Measurements from ENCODE around the gene KATNAL2. TPM values are rescaled to one million over a fixed set of nuclear protein-coding genes. Genes with fewer than 3 reads are reported as not detected.

KATNAL2 gene
- total RNA-seq, 2 donors from 2014 or later = 1.3 to 2.2 TPM

GRCh38 chr18:47063096-47063495 is 145.7 kb downstream of the KATNAL2 start:
- no peak overlapping the region for H3K4me3 ChIP-seq

GRCh38 chr18:47067648-47068047 is 150.2 kb downstream of the KATNAL2 start:
- intact Hi-C loops (cut with DNase I) = no loop called here

More at GRCh38 chr18:47063096-47063495, 145.7 kb downstream of the KATNAL2 start:
- no peaks in the 10 kb centered on the region for H3K27me3 ChIP-seq
- DNase-seq = no peak
- H3K4me1 ChIP-seq = no peaks in the 10 kb centered on the region
- no peaks in the 10 kb centered on the region for H3K9me3 ChIP-seq
- no peak overlapping the region for H3K27ac ChIP-seq
- no peak overlapping the region for H3K9ac ChIP-seq (ENCODE audit: low read depth in 2 of 2, low read length in 2 of 2)
- TF ChIP-seq CTCF (IDR thresholded peaks at IDR 0.05) = no peak
- no peaks in the 10 kb centered on the region for H3K36me3 ChIP-seq
- intact Hi-C loops (cut with DNase I) = no loop called here

GRCh38 chr18:47075098-47075883 is 157.9 kb downstream of the KATNAL2 start:
- no peaks in the 10 kb centered on the region for H3K27me3 ChIP-seq
- H3K36me3 ChIP-seq = no peaks in the 10 kb centered on the region
- H3K27ac ChIP-seq = no peak overlapping the region
- no peak overlapping the region for H3K4me3 ChIP-seq
- no peak for TF ChIP-seq CTCF (IDR thresholded peaks at IDR 0.05)
- peak; percentile 31 for DNase-seq
- no peaks in the 10 kb centered on the region for H3K9me3 ChIP-seq
- H3K4me1 ChIP-seq = no peaks in the 10 kb centered on the region
- H3K9ac ChIP-seq (ENCODE audit: low read depth in 2 of 2, low read length in 2 of 2) = no peak overlapping the region
- intact Hi-C loops (cut with DNase I) = no loop called here

More at GRCh38 chr18:47067648-47068047, 150.2 kb downstream of the KATNAL2 start:
- no peak overlapping the region for H3K9ac ChIP-seq (ENCODE audit: low read depth in 2 of 2, low read length in 2 of 2)
- no peaks in the 10 kb centered on the region for H3K36me3 ChIP-seq
- H3K4me1 ChIP-seq = no peaks in the 10 kb centered on the region
- no peak overlapping the region for H3K4me3 ChIP-seq
- H3K27me3 ChIP-seq = no peaks in the 10 kb centered on the region
- no peak for DNase-seq
- no peak for TF ChIP-seq CTCF (IDR thresholded peaks at IDR 0.05)
- H3K27ac ChIP-seq = no peak overlapping the region
- no peaks in the 10 kb centered on the region for H3K9me3 ChIP-seq

- no peak overlapping the region for H3K4me3 ChIP-seq
- H3K36me3 ChIP-seq = no peaks in the 10 kb centered on the region
- no peaks in the 10 kb centered on the region for H3K4me1 ChIP-seq
- H3K9ac ChIP-seq (ENCODE audit: low read depth in 2 of 2, low read length in 2 of 2) = no peak overlapping the region
- no peaks in the 10 kb centered on the region for H3K27me3 ChIP-seq
- no peak for TF ChIP-seq CTCF (IDR thresholded peaks at IDR 0.05)
- no peaks in the 10 kb centered on the region for H3K9me3 ChIP-seq
- no peak overlapping the region for H3K27ac ChIP-seq
- intact Hi-C loops (cut with DNase I) = no loop called here
- no peak for DNase-seq
Measured at GRCh38 chr18:47077111-47077510, 159.7 kb downstream of the KATNAL2 start.

- H3K27me3 ChIP-seq = no peaks in the 10 kb centered on the region
- no peak overlapping the region for H3K9ac ChIP-seq (ENCODE audit: low read depth in 2 of 2, low read length in 2 of 2)
- no peak overlapping the region for H3K4me3 ChIP-seq
- no peak for TF ChIP-seq CTCF (IDR thresholded peaks at IDR 0.05)
- H3K36me3 ChIP-seq = no peaks in the 10 kb centered on the region
- no peak for DNase-seq
- no peaks in the 10 kb centered on the region for H3K9me3 ChIP-seq
- no peak overlapping the region for H3K27ac ChIP-seq
- intact Hi-C loops (cut with DNase I) = no loop called here
- H3K4me1 ChIP-seq = no peaks in the 10 kb centered on the region
Measured at GRCh38 chr18:47080872-47081271, 163.5 kb downstream of the KATNAL2 start.

Measured in colonic mucosa (tissue), 4 donors.